SK-N-SH treated with all-trans-retinoic acid at 6 μM for 48 hours (cell line): ENCODE measurements around the gene ABHD6.

Source experiments
- ATAC-seq: fragments of 200-7000 bp; cut with Tn5 transposase; 3 replicates; pipeline ENCODE4 v1.9.1; 2020; ENCODE audit warnings: mild to moderate bottlenecking, moderate library complexity
- ARNTL ChIP-seq: fragments of 450-650 bp; formaldehyde crosslinking; IDR thresholded peaks from 2 replicates; pipeline ENCODE4 v1.5.0; 2020; ENCODE audit warnings: low read depth, mild to moderate bottlenecking, moderate library complexity, borderline replicate concordance
- BACH2 ChIP-seq: fragments of 250-450 bp; sonication (Bioruptor Pico); IDR thresholded peaks from 2 replicates; pipeline ENCODE4 v1.9.0; 2021; ENCODE audit warnings: mild to moderate bottlenecking, borderline replicate concordance
- CREB5 ChIP-seq: fragments of 250-450 bp; sonication (Bioruptor Pico); IDR thresholded peaks from 2 replicates; pipeline ENCODE4 v1.5.1; 2020; ENCODE audit warnings: low read depth, mild to moderate bottlenecking, moderate library complexity
- CSDC2 ChIP-seq: fragments of 250-450 bp; sonication (Bioruptor Pico); IDR thresholded peaks from 2 replicates; pipeline ENCODE4 v1.5.0; 2020; ENCODE audit warnings: mild to moderate bottlenecking, moderate library complexity
- CSRNP3 ChIP-seq: fragments of 250-450 bp; sonication (Bioruptor Pico); IDR thresholded peaks from 2 replicates; pipeline ENCODE4 v1.5.1; 2021; ENCODE audit warnings: mild to moderate bottlenecking, moderate library complexity
- ESRRG ChIP-seq: fragments of 250-450 bp; sonication (Bioruptor Pico); IDR thresholded peaks from 2 replicates; pipeline ENCODE4 v1.6.1; 2021; ENCODE audit warnings: mild to moderate bottlenecking
- GLIS3 ChIP-seq: fragments of 250-450 bp; sonication (Bioruptor Pico); IDR thresholded peaks from 2 replicates; pipeline ENCODE4 v1.5.0; 2020; ENCODE audit warnings: mild to moderate bottlenecking, moderate library complexity
- ISL1 ChIP-seq: fragments of 250-450 bp; sonication (Bioruptor Pico); IDR thresholded peaks from 2 replicates; pipeline ENCODE4 v2.1.2; 2022; ENCODE audit warnings: mild to moderate bottlenecking, moderate library complexity
- OSR1 ChIP-seq: fragments of 250-450 bp; sonication (Bioruptor Pico); IDR thresholded peaks from 2 replicates; pipeline ENCODE4 v1.8.0; 2022; ENCODE audit warnings: moderate library complexity, mild to moderate bottlenecking, inconsistent platforms
- PPARA ChIP-seq: fragments of 250-450 bp; sonication (Bioruptor Pico); IDR thresholded peaks from 2 replicates; pipeline ENCODE4 v1.5.0; 2020; ENCODE audit warnings: mild to moderate bottlenecking, borderline replicate concordance
- RARB ChIP-seq: fragments of 250-450 bp; sonication (Bioruptor Pico); IDR thresholded peaks from 2 replicates; pipeline ENCODE4 v1.8.0; 2021; ENCODE audit warnings: mild to moderate bottlenecking, moderate library complexity
- SNAI2 ChIP-seq: fragments of 250-450 bp; sonication (Bioruptor Pico); IDR thresholded peaks from 2 replicates; pipeline ENCODE4 v1.5.0; 2020; ENCODE audit warnings: mild to moderate bottlenecking, moderate library complexity
- TCF4 ChIP-seq: fragments of 250-450 bp; sonication (Bioruptor Pico); IDR thresholded peaks from 2 replicates; pipeline ENCODE4 v1.8.0; 2021; ENCODE audit warnings: mild to moderate bottlenecking, moderate library complexity, borderline replicate concordance
- TOX ChIP-seq: fragments of 250-450 bp; sonication (Bioruptor Pico); IDR thresholded peaks from 2 replicates; pipeline ENCODE4 v1.8.0; 2021; ENCODE audit warnings: mild to moderate bottlenecking, moderate library complexity, borderline replicate concordance
- ZC3H10 ChIP-seq: fragments of 250-450 bp; sonication (Bioruptor Pico); IDR thresholded peaks from 2 replicates; pipeline ENCODE4 v1.5.1; 2021; ENCODE audit warnings: mild to moderate bottlenecking, moderate library complexity
- ZFP3 ChIP-seq: fragments of 250-450 bp; sonication (Bioruptor Pico); IDR thresholded peaks from 2 replicates; pipeline ENCODE4 v1.5.0; 2020; ENCODE audit warnings: mild to moderate bottlenecking, moderate library complexity
- ZNF70 ChIP-seq: fragments of 450-650 bp; formaldehyde crosslinking; IDR thresholded peaks from 2 replicates; pipeline ENCODE4 v1.5.0; 2020; ENCODE audit warnings: mild to moderate bottlenecking, moderate library complexity
- ZNF8 ChIP-seq: fragments of 450-650 bp; formaldehyde crosslinking; IDR thresholded peaks from 2 replicates; pipeline ENCODE4 v1.5.0; 2020; ENCODE audit warnings: mild to moderate bottlenecking, moderate library complexity
- TF ChIP-seq, protein P1 (sequence below): fragments of 250-450 bp; sonication (Bioruptor Pico); IDR thresholded peaks from 2 replicates; pipeline ENCODE4 v1.5.0; 2020; ENCODE audit warnings: mild to moderate bottlenecking, moderate library complexity
- TF ChIP-seq, protein P2 (sequence below): fragments of 250-450 bp; sonication (Bioruptor Pico); IDR thresholded peaks from 2 replicates; pipeline ENCODE4 v1.8.0; 2021; ENCODE audit warnings: low read depth, mild to moderate bottlenecking, moderate library complexity, borderline replicate concordance
- TF ChIP-seq, protein P3 (sequence below): fragments of 250-450 bp; sonication (Bioruptor Pico); IDR thresholded peaks from 2 replicates; pipeline ENCODE4 v1.8.0; 2020; ENCODE audit warnings: mild to moderate bottlenecking, moderate library complexity, borderline replicate concordance

The ABHD6 gene

DNA sequence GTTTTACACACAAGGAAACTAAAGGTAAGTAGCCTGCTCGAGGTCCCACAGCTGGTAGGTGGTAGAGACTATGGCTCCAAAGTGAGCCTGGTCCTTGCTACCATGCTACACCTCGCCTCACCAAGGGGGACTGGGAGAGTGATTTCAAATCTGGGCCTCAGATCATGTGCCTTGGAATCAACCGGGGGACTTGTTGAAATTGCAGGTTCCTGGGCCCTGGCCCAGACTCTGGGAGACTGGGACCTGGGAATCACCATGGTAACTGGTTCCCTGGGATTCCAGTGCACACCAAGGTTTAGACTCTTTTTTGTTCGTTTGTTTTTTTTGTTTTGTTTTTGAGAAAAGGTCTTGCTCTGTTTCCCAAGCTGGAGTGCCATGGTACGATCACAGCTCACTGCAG lies 47.9 kb upstream of the ABHD6 start:
- no peak for ATAC-seq
- TF ChIP-seq, protein P1, sequence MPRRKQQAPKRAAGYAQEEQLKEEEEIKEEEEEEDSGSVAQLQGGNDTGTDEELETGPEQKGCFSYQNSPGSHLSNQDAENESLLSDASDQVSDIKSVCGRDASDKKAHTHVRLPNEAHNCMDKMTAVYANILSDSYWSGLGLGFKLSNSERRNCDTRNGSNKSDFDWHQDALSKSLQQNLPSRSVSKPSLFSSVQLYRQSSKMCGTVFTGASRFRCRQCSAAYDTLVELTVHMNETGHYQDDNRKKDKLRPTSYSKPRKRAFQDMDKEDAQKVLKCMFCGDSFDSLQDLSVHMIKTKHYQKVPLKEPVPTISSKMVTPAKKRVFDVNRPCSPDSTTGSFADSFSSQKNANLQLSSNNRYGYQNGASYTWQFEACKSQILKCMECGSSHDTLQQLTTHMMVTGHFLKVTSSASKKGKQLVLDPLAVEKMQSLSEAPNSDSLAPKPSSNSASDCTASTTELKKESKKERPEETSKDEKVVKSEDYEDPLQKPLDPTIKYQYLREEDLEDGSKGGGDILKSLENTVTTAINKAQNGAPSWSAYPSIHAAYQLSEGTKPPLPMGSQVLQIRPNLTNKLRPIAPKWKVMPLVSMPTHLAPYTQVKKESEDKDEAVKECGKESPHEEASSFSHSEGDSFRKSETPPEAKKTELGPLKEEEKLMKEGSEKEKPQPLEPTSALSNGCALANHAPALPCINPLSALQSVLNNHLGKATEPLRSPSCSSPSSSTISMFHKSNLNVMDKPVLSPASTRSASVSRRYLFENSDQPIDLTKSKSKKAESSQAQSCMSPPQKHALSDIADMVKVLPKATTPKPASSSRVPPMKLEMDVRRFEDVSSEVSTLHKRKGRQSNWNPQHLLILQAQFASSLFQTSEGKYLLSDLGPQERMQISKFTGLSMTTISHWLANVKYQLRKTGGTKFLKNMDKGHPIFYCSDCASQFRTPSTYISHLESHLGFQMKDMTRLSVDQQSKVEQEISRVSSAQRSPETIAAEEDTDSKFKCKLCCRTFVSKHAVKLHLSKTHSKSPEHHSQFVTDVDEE (CRISPR knock-in tag), result no peak
- TF ChIP-seq ARNTL (CRISPR knock-in tag), result no peak
- TF ChIP-seq ZFP3 (CRISPR knock-in tag), result no peak
- TF ChIP-seq TCF4 (CRISPR knock-in tag), result no peak
- TF ChIP-seq ZC3H10, result no peak
- no peak for TF ChIP-seq CSDC2 (CRISPR knock-in tag)

GRCh38 chr3:58190291-58190690 lies 47.3 kb upstream of the ABHD6 start:
- no peak for ATAC-seq
- TF ChIP-seq OSR1 (no peak), GLIS3 (no peak)

GRCh38 chr3:58190882-58191281 lies 46.7 kb upstream of the ABHD6 start:
- ATAC-seq, result no peak
- no peak for TF ChIP-seq ZC3H10
- TF ChIP-seq TCF4 (CRISPR knock-in tag), result no peak
- TF ChIP-seq ZFP3 (CRISPR knock-in tag), result no peak
- no peak for TF ChIP-seq CREB5 (CRISPR knock-in tag)
- TF ChIP-seq ZNF70 (CRISPR knock-in tag), result no peak
- TF ChIP-seq, protein P2, sequence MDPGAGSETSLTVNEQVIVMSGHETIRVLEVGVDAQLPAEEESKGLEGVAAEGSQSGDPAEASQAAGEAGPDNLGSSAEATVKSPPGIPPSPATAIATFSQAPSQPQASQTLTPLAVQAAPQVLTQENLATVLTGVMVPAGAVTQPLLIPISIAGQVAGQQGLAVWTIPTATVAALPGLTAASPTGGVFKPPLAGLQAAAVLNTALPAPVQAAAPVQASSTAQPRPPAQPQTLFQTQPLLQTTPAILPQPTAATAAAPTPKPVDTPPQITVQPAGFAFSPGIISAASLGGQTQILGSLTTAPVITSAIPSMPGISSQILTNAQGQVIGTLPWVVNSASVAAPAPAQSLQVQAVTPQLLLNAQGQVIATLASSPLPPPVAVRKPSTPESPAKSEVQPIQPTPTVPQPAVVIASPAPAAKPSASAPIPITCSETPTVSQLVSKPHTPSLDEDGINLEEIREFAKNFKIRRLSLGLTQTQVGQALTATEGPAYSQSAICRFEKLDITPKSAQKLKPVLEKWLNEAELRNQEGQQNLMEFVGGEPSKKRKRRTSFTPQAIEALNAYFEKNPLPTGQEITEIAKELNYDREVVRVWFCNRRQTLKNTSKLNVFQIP (CRISPR knock-in tag), result no peak
- TF ChIP-seq ZNF8, result no peak
- no peak for TF ChIP-seq GLIS3
- no peak for TF ChIP-seq PPARA (CRISPR knock-in tag)
- no peak for TF ChIP-seq ESRRG (CRISPR knock-in tag)
- TF ChIP-seq, protein P3, sequence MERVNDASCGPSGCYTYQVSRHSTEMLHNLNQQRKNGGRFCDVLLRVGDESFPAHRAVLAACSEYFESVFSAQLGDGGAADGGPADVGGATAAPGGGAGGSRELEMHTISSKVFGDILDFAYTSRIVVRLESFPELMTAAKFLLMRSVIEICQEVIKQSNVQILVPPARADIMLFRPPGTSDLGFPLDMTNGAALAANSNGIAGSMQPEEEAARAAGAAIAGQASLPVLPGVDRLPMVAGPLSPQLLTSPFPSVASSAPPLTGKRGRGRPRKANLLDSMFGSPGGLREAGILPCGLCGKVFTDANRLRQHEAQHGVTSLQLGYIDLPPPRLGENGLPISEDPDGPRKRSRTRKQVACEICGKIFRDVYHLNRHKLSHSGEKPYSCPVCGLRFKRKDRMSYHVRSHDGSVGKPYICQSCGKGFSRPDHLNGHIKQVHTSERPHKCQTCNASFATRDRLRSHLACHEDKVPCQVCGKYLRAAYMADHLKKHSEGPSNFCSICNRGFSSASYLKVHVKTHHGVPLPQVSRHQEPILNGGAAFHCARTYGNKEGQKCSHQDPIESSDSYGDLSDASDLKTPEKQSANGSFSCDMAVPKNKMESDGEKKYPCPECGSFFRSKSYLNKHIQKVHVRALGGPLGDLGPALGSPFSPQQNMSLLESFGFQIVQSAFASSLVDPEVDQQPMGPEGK, result no peak
- TF ChIP-seq SNAI2 (CRISPR knock-in tag), result no peak
- TF ChIP-seq BACH2 (CRISPR knock-in tag), result no peak
- no peak for TF ChIP-seq ARNTL (CRISPR knock-in tag)
- no peak for TF ChIP-seq RARB (CRISPR knock-in tag)
- no peak for TF ChIP-seq ISL1 (CRISPR knock-in tag)
- no peak for TF ChIP-seq TOX (CRISPR knock-in tag)
- TF ChIP-seq CSRNP3 (CRISPR knock-in tag), result no peak
- TF ChIP-seq, protein P1 (CRISPR knock-in tag), result no peak
